Chondrocyte (in vitro differentiated cells): Measurements from ENCODE around the gene VAV2. TPM values are rescaled to one million over a fixed set of nuclear protein-coding genes. Genes with fewer than 3 reads are reported as not detected.

Experiments used
- DNase-seq: peaks from one replicate; pipeline ENCODE4 v3.0.0; 2021; ENCODE audit warnings: mixed read lengths, low spot score
- H3K27ac Mint-ChIP-seq: one replicate; pipeline ENCODE4 v1.8.0; 2021; ENCODE audit warnings: mild to moderate bottlenecking, moderate library complexity, mixed read lengths; ENCODE audit not compliant: unreplicated experiment
- H3K27me3 Mint-ChIP-seq: 2 replicates; pipeline ENCODE4 v1.8.0; 2021; ENCODE audit warnings: low read depth, mixed read lengths
- H3K36me3 Mint-ChIP-seq: 2 replicates; pipeline ENCODE4 v1.8.0; 2021; ENCODE audit warnings: low read depth, mixed read lengths
- H3K4me1 Mint-ChIP-seq: 2 replicates; pipeline ENCODE4 v1.8.0; 2021; ENCODE audit warnings: low read depth, mild to moderate bottlenecking, mixed read lengths
- H3K4me3 Mint-ChIP-seq: one replicate; pipeline ENCODE4 v1.8.0; 2021; ENCODE audit warnings: mild to moderate bottlenecking, moderate library complexity, mixed read lengths; ENCODE audit not compliant: unreplicated experiment
- H3K9me3 Mint-ChIP-seq: 2 replicates; pipeline ENCODE4 v1.8.0; 2021; ENCODE audit warnings: low read depth, mixed read lengths
- total RNA-seq: library from RNA; stranded (reverse); gene quantifications from 3 replicates; pipeline ENCODE4 v1.2.1, GENCODE V29; 2021
- TF ChIP-seq, protein P1 (sequence below): fragments of 200-600 bp; sonication (generic); IDR thresholded peaks from 2 replicates; pipeline ENCODE4 v1.5.0; 2021; ENCODE audit warnings: antibody characterized with exemption, mild to moderate bottlenecking, moderate library complexity

VAV2 gene
- total RNA-seq, 1 donor from 2014 or later = 17.7 TPM

DNA sequence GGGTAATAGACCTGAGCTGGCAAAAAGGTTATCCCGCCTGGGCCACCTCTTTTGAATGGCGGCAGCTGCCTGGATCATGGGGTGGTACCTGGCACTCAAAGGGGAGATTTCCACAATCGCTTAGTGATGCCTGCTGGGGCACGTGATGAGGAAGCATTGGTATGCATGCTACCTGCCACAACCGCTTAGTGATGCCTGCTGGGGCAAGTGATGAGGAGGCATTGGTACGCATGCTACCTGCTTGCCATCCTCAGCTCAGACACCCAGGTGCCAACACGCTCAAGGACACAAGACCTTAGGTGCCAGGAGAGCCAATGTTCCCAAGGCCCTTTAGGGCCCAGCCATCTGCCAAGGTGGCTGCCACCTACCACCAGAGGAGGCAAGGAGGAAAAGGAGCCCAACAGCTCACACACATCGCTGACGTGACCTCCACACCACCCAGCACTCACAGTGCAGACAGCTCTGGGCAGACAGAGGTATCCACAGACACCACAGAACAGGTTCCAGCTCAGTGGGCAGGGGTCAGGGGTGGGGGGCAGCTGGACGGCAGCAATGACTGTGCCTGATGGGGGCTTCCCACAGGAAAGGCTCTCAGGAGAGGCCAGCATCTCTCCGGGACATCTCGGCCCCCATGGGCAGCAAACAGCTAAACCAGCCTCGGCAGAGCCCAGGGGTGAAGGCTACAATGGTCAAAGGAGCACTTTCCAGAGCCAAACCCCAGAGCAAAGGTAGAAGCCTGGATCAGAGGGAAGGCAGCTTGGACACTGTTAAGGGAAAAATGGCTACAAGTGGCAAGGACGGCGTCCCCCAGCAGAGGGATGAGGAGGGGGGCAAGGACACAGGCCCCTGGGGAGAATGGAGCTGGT is 210.9 kb downstream of the VAV2 start:
- peaks cover 3% of the 10 kb centered on the region for H3K36me3 Mint-ChIP-seq
- peak; percentile 60 for DNase-seq
- H3K4me3 Mint-ChIP-seq = no peak overlapping the region
- H3K9me3 Mint-ChIP-seq = no peaks in the 10 kb centered on the region
- H3K27ac Mint-ChIP-seq = no peak overlapping the region
- no peaks in the 10 kb centered on the region for H3K27me3 Mint-ChIP-seq
- no peaks in the 10 kb centered on the region for H3K4me1 Mint-ChIP-seq
- TF ChIP-seq, protein P1, sequence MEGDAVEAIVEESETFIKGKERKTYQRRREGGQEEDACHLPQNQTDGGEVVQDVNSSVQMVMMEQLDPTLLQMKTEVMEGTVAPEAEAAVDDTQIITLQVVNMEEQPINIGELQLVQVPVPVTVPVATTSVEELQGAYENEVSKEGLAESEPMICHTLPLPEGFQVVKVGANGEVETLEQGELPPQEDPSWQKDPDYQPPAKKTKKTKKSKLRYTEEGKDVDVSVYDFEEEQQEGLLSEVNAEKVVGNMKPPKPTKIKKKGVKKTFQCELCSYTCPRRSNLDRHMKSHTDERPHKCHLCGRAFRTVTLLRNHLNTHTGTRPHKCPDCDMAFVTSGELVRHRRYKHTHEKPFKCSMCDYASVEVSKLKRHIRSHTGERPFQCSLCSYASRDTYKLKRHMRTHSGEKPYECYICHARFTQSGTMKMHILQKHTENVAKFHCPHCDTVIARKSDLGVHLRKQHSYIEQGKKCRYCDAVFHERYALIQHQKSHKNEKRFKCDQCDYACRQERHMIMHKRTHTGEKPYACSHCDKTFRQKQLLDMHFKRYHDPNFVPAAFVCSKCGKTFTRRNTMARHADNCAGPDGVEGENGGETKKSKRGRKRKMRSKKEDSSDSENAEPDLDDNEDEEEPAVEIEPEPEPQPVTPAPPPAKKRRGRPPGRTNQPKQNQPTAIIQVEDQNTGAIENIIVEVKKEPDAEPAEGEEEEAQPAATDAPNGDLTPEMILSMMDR = no peak

DNA sequence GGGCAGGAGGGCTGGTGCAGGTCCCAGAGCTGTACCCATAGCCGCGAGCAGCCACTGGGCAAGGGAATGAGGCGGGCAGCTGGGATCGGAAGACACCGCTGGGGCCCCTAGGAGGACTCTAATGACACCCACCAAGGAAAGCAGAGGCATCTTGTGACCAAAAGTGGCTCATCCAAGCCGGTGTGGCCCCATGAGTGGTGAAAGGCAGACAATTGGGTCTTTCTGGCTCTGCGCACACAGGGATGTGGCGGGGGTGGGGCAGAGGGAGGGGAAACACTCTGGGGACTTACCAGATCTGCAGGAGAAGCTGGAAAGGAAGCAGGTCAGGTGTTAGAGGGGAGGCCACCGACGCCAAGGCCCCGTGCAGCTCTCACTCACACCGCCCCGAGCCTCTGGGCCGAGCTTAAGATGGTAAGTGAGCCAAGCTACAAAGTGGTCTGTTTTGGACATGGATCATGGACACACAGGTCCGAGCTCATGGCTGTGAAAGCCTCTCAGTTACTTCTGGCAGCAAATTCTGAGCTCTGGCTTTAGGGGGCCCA is 211.6 kb downstream of the VAV2 start:
- H3K36me3 Mint-ChIP-seq = peaks cover under 1% of the 10 kb centered on the region
- peak; percentile 72 for DNase-seq
- no peak overlapping the region for H3K4me3 Mint-ChIP-seq

DNA sequence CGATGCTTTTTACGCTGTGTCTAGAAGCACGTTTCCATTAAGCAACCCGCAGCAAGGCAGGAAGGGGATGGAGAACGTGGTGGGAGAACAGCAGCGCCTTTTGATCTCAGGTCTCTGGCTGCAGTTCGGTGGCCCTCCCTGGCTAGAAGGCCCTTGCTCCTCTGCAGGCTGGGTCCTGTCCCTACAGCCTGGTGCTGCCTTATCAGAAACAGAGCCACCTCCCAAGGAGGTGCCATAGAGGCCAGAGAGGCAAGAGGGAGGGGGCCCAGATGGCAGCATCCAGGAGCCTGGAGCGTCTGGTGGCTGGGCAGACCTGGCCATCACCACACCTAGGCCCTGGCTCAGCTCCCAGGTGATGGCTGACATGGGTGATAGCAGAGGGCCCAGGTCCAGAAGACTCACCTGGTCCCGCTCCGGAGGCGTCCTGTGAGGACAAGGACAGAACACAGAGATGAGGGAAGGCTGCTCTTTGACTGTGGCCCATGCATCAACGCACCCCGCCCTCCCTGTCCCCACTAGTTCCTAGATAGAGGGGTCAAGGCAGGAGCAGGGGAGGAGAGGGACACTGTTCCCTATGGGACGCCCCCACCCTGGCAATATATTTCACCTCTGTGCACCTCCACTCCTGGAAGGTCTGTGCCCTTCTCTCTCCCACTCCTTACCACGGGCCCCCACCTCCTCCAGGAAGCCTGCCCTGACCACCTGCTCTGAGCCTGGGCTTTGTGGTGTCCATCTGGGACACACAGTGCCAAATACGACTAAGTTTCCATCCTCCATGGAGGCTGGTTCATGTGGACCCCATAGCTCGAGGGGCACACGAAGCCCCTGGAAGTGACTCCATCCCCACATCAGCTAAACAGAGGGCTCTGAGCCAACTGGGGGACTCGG is 212.4 kb downstream of the VAV2 start:
- H3K27ac Mint-ChIP-seq = peak overlapping the region; percentile 8
- peak; percentile 63 for DNase-seq
- no peaks in the 10 kb centered on the region for H3K27me3 Mint-ChIP-seq
- H3K4me3 Mint-ChIP-seq = no peak overlapping the region
- no peaks in the 10 kb centered on the region for H3K4me1 Mint-ChIP-seq
- no peaks in the 10 kb centered on the region for H3K9me3 Mint-ChIP-seq
- TF ChIP-seq, protein P1 = no peak
- peaks cover 2% of the 10 kb centered on the region for H3K36me3 Mint-ChIP-seq

More for the DNA sequence above, 211.6 kb downstream of the VAV2 start:
- Mint-ChIP-seq H3K27me3 (no peaks in the 10 kb centered on the region), H3K27ac (no peak overlapping the region), H3K9me3 (no peaks in the 10 kb centered on the region), H3K4me1 (no peaks in the 10 kb centered on the region)
- TF ChIP-seq, protein P1 = no peak

DNA sequence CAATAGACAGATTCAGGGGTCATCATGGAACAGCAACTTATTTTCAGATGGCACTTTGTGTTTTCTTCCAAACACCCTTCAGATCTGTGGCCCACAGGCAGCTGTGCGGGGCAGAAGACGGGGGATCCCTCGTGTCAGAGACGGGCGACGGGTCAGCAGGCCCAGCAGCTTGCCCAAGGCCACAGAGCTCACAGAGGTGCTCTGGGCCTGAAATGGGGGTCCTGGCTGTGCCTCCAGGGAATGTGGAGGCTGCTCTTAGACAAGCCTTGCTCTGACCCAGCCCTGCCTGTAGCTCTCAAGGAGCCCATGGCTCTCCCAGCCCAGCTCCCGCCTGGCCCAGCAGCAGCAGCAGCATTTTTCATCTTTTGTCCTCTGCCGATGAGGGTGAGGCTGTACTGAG is 213.0 kb downstream of the VAV2 start:
- Mint-ChIP-seq H3K27me3 (no peaks in the 10 kb centered on the region), H3K4me1 (no peaks in the 10 kb centered on the region), H3K36me3 (peaks cover 4% of the 10 kb centered on the region), H3K4me3 (no peak overlapping the region), H3K9me3 (no peaks in the 10 kb centered on the region), H3K27ac (no peak overlapping the region)
- TF ChIP-seq, protein P1 = no peak
- peak; percentile 71 for DNase-seq
